GM12801 (cell line): Measurements from ENCODE around the gene TBL2.

Experiments used
- TF ChIP-seq, protein P1 (sequence below): IDR thresholded peaks from one replicate; pipeline ENCODE4 v1.5.1; 2011; ENCODE audit warnings: control low read depth; ENCODE audit not compliant: insufficient read length; ENCODE audit errors: extremely low read depth

TBL2 gene

DNA sequence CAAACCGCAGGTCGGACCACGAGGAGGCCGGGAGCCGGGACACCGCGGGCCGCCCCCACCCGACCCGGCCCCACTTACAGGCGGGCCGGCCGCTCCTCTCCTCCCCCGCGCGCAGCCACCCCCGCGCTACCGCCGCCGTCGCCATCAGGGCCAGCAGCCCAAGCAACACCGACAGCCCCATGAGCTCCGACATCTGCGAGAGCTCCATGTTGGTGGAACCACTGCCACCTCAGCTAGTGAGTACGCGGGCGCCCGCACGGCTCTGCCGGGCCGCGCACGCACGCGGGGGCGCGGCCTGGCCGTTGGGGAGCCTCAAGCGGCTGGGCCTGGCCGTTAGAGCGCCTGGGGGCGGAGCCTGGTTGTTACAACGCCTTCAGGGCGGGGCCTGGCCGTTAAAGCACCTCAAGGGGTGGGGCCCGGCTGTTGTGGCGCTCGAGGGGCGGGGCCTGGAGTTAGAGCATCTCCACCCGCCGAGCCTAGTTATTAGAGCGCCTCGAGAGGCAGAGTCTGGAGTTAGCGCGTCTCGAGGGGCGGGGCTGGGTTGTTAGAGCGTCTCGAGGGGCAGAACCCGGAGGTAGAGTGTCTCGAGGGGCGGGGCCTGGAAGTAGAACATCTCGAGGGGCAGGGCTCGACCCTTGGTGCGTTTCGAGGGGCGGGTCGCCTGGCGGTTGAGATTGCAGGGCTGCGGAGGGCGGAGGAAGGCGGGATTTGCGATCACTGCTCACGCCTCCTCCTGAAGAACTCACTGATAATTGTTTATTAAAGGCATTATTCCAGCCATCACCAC, at the start of gene TBL2:
TSS of gene TBL2 (minus strand) at position 238 of the 787 bp plus-strand sequence. CDS start at position 208, 30 bp downstream.
- TF ChIP-seq, protein P1, sequence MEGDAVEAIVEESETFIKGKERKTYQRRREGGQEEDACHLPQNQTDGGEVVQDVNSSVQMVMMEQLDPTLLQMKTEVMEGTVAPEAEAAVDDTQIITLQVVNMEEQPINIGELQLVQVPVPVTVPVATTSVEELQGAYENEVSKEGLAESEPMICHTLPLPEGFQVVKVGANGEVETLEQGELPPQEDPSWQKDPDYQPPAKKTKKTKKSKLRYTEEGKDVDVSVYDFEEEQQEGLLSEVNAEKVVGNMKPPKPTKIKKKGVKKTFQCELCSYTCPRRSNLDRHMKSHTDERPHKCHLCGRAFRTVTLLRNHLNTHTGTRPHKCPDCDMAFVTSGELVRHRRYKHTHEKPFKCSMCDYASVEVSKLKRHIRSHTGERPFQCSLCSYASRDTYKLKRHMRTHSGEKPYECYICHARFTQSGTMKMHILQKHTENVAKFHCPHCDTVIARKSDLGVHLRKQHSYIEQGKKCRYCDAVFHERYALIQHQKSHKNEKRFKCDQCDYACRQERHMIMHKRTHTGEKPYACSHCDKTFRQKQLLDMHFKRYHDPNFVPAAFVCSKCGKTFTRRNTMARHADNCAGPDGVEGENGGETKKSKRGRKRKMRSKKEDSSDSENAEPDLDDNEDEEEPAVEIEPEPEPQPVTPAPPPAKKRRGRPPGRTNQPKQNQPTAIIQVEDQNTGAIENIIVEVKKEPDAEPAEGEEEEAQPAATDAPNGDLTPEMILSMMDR = no peak

- TF ChIP-seq, protein P1 = no peak
These were observed 48.4 kb upstream of the TBL2 start for GRCh38 chr7:73626814-73627213.

GRCh38 chr7:73625276-73625675, 46.9 kb upstream of the TBL2 start:
- TF ChIP-seq, protein P1 = no peak

DNA sequence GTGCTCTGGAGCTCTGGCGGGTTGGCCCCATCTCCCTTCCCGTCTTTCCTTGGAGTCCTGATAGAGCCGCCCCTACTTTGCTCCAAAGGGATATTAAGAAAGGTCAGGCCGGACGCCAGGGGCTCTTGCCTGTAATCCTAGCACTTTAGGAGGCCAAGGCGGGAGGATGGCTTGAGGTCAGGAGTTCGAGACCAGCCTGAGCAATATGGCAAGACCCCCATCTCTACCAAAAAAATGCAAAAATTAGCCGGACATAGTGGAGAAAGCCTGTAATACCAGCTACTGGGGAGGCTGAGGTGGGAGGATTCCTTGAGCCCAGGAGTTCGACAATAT, 46.3 kb upstream of the TBL2 start:
- TF ChIP-seq, protein P1 = no peak

- TF ChIP-seq, protein P1 = no peak
These were observed 45.7 kb upstream of the TBL2 start, which contains the start of gene MLXIPL for GRCh38 chr7:73623798-73624668. Gene MLXIPL (minus strand): TSS chr7:73624522. CDS start chr7:73624492, 30 bp downstream.

GRCh38 chr7:73622909-73623797, 44.8 kb upstream of the TBL2 start:
- TF ChIP-seq, protein P1 = no peak
